Mucosa of rectum (tissue), 2 donors: ENCODE data around the gene PI4KA.

Experiments
- H3K27ac ChIP-seq, 2 donors: one replicate each; pipeline ENCODE4 v1.7.0; 2013; ENCODE audit warnings: inconsistent platforms in 2 of 2, low read depth in 2 of 2, low read length in 2 of 2
- H3K27me3 ChIP-seq, 2 donors: one replicate each; pipeline ENCODE4 v1.7.0; 2013; ENCODE audit warnings: low read length in 2 of 2; ENCODE audit not compliant: control insufficient read depth in 2 of 2, insufficient read depth in 2 of 2
- H3K36me3 ChIP-seq, 2 donors: one replicate each; pipeline ENCODE4 v1.7.0; 2013; ENCODE audit warnings: low read length in 2 of 2; ENCODE audit not compliant: control insufficient read depth in 2 of 2, insufficient read depth in 2 of 2
- H3K4me1 ChIP-seq, 2 donors: one replicate each; pipeline ENCODE4 v1.7.0; 2013; ENCODE audit warnings: low read length in 2 of 2, mild to moderate bottlenecking in 1 of 2; ENCODE audit not compliant: control insufficient read depth in 2 of 2, insufficient read depth in 2 of 2
- H3K4me3 ChIP-seq, 2 donors: one replicate each; pipeline ENCODE4 v1.7.0; 2013; ENCODE audit warnings: low read length in 2 of 2
- H3K9ac ChIP-seq, 2 donors: one replicate each; pipeline ENCODE4 v1.7.0; 2013; ENCODE audit warnings: low read length in 2 of 2, low read depth in 1 of 2, mild to moderate bottlenecking in 1 of 2
- H3K9me3 ChIP-seq, 2 donors: one replicate each; pipeline ENCODE4 v1.7.0; 2013; ENCODE audit warnings: low read length in 2 of 2; ENCODE audit not compliant: control insufficient read depth in 2 of 2
- donor health status: healthy.
- donor health status: Normal muscosa, but diverticular disease.

PI4KA gene

DNA sequence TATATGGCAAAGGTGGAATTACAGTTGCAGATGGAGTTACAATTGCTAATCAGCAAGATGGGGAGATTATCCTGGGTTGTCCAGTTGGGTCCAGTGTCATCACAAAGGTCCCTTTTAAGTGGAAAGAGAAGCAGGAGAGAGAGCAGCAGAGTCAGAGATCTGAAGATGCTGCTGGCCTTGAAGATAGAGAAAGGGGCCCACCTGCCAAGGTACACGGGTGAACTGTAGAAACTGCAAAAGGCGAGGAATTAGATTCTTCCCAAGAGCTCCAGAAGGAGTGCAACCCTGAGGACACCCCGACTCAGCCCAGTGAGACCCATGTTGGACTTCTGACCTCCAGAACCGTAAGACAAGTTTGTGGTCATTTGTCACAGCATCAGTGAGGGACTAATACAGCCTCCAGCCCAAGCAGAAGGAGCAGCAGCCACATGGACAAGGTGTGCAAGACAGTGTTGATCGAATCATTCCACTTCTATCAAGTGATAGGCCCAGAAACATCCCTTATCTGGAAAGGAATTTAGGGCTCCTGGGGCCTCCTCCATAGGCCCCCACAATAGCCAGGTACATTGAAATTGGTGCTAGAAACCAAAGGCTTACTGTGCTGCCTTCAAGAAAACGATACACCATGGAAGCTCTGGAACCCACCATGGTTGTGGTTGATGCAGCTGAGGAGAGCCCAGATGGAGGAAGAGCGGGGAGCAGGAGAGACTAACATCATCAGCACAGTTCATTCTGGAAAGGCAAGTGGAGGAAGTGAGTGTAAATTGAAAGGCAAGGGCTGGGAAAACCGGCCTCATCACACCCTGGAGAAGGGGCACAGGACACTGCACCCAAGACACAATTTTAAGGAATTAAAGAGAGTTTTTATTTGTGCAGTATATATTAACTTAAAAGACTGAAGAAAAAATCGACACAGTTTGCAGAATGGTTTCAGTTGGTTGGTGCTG, 23.5 kb upstream of the PI4KA start:
- H3K27me3 ChIP-seq: no peaks in the 10 kb centered on the region
- peaks cover 19 to 44% of the 10 kb centered on the region in 2 donors for H3K36me3 ChIP-seq
- H3K9ac ChIP-seq: no peak overlapping the region
- H3K4me1 ChIP-seq: peaks cover 7 to 14% of the 10 kb centered on the region in 2 donors
- no peak overlapping the region for H3K4me3 ChIP-seq
- H3K9me3 ChIP-seq: no peaks in the 10 kb centered on the region
- H3K27ac ChIP-seq: no peak overlapping the region

DNA sequence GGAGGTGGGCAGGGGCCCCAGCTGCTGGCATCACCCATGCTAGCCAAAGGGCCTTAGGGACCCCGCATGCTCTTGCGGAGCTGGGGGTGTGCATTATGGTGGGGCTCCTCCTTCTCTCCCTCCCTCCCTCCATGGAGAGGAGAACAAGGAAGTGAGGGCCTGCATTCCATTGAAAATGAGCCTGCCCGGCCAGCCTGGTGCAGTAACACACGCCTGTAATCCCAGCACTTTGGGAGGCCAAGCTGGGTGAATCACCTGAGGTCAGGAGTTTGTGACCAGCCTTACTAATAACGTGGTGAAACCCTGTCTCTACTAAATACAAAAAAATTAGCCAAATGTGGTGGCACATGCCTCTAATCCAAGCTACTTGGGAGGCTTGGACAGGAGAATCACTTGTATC, 22.6 kb upstream of the PI4KA start:
- H3K9ac ChIP-seq: no peak overlapping the region
- no peaks in the 10 kb centered on the region for H3K27me3 ChIP-seq
- no peak overlapping the region for H3K27ac ChIP-seq
- H3K36me3 ChIP-seq: peaks cover 19 to 44% of the 10 kb centered on the region in 2 donors
- no peak overlapping the region for H3K4me3 ChIP-seq
- peaks cover 7 to 14% of the 10 kb centered on the region in 2 donors for H3K4me1 ChIP-seq
- no peaks in the 10 kb centered on the region for H3K9me3 ChIP-seq

DNA sequence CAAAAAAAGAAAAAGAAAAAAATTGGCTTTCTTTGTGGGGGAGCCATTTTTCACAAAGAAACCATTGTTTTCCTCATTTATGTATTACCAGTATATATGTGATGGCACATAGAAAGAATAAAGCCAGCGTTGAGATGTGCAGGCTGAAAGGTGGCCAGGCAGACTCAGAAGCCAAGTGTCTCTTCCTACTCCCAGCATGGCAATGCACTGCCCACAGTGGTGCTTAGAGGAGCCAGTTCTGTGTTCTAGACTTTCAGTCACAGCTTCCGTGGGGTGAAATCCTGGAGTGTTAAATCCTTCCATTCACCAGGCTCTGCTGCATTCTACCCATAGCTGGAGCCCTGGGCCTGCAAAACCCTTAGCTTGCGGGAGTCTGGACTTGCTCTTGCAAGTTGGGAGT, 19.1 kb upstream of the PI4KA start:
- no peaks in the 10 kb centered on the region for H3K4me1 ChIP-seq
- H3K27me3 ChIP-seq: no peaks in the 10 kb centered on the region
- no peak overlapping the region for H3K27ac ChIP-seq
- no peaks in the 10 kb centered on the region for H3K9me3 ChIP-seq
- H3K36me3 ChIP-seq: peaks cover 14 to 31% of the 10 kb centered on the region in 2 donors
- no peak overlapping the region for H3K4me3 ChIP-seq
- no peak overlapping the region for H3K9ac ChIP-seq

DNA sequence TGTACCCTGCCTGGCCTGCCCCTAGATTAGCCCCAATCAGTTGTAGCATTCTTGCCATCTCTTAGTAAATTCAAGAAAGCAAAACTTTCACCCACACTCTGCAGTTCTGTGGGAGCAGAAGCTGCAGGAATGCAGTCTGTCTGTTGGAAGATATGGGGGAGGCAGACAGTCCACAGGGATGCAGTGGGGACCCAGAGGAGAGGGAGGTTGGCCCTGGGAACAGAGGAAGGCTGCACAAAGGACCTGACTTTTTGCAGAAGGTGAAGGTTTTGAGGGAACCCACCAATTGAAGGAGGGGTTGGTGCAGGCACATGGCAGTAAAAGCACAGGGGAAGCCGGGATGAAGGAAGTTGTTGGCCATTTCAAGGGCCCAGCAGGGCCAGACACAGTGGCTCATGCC, 16.7 kb upstream of the PI4KA start:
- peaks cover 15 to 18% of the 10 kb centered on the region in 2 donors for H3K36me3 ChIP-seq
- no peaks in the 10 kb centered on the region for H3K9me3 ChIP-seq
- no peaks in the 10 kb centered on the region for H3K27me3 ChIP-seq
- no peak overlapping the region for H3K27ac ChIP-seq
- H3K9ac ChIP-seq: no peak overlapping the region
- no peak overlapping the region for H3K4me3 ChIP-seq
- no peaks in the 10 kb centered on the region for H3K4me1 ChIP-seq

DNA sequence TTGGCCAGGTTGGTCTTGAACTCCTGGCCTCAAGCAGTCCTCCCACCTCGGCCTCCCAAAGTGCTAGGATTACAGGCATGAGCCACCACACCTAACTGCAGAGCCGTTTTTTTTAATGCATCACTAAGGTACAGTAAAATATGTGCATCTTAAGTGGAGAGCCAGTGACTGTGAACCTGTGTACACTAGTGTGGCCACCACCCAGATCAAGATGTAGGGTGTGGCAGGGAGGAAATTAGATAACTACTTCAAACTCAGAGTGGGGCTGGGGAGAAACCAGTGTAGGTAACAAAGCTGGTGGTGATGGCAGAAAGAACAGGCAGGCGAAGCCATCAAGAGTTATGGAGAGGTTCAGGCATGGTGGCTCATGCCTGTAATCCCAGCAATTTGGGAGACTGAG, 14.6 kb upstream of the PI4KA start:
- H3K9ac ChIP-seq: no peak overlapping the region
- H3K4me1 ChIP-seq: peaks cover 2% of the 10 kb centered on the region in 2 donors
- H3K36me3 ChIP-seq: peaks cover 17 to 20% of the 10 kb centered on the region in 2 donors
- H3K4me3 ChIP-seq: no peak overlapping the region
- no peaks in the 10 kb centered on the region for H3K27me3 ChIP-seq
- no peak overlapping the region for H3K27ac ChIP-seq
- no peaks in the 10 kb centered on the region for H3K9me3 ChIP-seq

DNA sequence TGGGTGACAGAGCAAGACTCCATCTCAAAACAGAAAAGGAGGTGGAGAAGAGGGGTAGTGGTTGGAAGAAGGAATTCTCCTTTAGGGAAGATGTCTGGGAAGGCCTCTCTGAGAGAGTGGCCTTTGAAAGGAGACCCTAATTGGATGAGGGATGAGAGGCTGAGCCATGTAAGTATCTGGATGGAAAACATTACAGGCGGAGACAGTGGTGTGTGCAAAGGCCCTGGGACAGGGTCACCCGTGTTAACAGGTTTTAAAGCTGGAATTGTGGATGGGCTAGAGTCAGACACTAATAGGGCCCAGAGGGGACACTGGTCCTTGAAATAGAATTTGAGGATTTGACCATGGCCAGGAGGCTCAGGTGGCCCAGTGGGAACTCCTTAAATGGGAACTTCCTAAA, 10.6 kb upstream of the PI4KA start:
- Histone ChIP-seq H3K36me3 (peaks cover 11 to 15% of the 10 kb centered on the region in 2 donors), H3K9me3 (no peaks in the 10 kb centered on the region), H3K4me3 (no peak overlapping the region), H3K4me1 (peaks cover 24 to 26% of the 10 kb centered on the region in 2 donors), H3K9ac (no peak overlapping the region), H3K27ac (no peak overlapping the region), H3K27me3 (no peaks in the 10 kb centered on the region)

DNA sequence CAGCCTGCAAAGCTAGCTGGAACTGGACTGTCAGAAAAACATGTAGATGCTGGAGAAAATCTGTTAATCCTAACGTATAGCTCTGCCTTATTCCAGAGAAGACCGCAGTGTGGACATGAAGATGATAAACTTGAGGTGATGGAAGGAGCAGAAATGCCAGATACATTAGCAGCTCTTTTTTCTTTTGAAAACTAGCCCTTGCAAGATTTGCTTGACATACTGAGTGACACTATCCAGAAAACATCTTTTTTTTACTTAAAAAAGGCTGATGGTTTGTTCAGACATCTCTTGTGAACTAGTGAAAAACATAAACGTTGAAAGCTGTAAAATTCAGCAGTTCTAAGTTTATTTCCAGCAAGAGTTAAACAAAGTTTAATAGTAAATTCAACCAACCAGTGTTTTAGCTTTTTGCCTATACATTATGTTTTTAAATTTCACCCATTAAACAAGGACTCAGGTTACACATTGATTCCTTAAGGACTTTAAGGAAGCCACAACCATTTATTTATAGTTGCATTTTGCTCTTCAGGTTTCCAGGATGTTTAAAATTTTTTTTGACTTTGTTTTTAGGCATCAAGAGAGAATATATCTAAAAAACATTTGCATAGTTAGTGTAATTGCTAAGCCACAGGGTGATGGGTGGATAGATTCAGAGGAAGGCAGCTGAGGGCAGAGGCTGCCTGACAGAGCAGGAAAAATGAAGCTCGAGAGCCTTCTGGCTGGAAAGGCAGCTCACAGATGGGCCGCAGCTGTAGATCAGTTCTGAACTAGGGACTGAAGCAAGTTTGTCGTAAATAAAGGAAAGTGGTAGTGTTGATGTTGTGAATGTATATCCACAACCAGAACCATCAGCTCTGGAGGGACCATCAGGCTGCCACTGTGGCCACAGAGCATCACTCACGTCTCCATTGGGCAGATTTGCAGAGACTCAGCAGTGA, 9.7 kb upstream of the PI4KA start:
- H3K4me3 ChIP-seq: no peak overlapping the region
- H3K9me3 ChIP-seq: no peaks in the 10 kb centered on the region
- H3K4me1 ChIP-seq: peaks cover 24 to 26% of the 10 kb centered on the region in 2 donors
- H3K9ac ChIP-seq: peak overlapping the region in 1 of 2 donors; percentile 25
- H3K27me3 ChIP-seq: no peaks in the 10 kb centered on the region
- peak overlapping the region; percentile 89 to 90 for H3K27ac ChIP-seq
- peaks cover 12 to 16% of the 10 kb centered on the region in 2 donors for H3K36me3 ChIP-seq

DNA sequence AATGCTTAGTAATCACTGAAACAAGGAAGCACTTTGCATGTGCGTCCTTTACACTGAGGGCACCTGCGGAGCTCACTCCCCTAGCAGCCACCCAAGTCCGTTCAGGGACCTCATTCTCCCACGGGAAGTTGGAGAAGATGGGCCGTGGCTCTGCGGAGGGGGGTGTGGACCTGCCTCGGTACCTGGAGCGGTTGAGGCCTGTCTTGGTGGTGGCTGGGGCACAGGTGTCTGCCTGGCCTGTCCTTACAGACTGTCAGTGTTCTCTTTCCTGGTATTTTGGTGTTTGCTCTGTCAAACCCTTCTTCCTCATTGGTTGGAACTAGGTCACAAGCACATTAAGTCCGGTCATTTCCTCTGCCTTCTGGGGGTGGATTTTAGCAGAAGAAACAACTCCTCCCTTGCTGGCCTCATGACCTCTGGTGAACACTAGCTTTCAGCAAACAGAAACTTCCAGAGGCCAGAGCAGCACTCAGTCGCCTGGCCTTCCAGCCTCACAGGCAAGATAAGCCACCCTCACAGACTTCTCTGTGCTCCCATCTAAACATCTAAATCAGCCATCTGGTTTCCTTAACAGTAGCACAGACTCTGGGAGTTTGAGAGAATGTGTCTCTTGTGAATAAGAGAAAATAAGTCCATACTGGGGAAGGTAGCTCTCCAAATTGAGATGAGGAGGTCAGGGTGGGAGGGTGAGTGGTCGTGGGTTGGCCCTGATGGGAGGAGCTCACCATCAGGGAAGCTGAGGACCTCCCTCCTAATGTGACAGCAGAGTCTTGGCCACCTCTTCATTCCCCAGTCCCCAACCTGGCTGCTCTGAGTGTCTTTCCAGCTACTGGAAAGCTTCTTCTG, 8.8 kb upstream of the PI4KA start:
- H3K36me3 ChIP-seq: peaks cover 12 to 16% of the 10 kb centered on the region in 2 donors
- H3K9ac ChIP-seq: peak overlapping the region; percentile 52 to 61
- no peaks in the 10 kb centered on the region for H3K9me3 ChIP-seq
- H3K27me3 ChIP-seq: no peaks in the 10 kb centered on the region
- peak overlapping the region; percentile 89 to 90 for H3K27ac ChIP-seq
- peak overlapping the region; percentile 38 to 49 for H3K4me3 ChIP-seq
- H3K4me1 ChIP-seq: peaks cover 24 to 26% of the 10 kb centered on the region in 2 donors

DNA sequence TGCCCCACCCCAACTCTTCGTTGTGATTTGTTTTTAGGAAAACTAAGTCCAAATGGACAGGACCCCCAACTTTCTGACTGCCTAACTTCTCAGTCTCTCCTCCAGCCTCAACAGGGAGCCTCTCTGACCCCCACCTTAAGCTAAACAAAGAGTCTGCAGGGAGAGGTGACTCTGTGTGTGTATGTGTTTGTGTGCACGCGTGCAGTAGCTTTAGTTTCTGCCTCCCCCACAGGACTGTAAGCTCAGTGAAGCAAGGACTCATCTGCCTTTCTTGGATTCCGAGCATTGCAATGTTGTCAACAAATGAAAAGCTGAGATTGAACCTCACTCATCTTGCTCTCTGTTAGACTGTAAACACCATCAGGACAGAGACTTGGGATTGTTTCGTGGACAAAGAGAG, 8.1 kb upstream of the PI4KA start:
- Histone ChIP-seq H3K4me1 (peaks cover 24 to 26% of the 10 kb centered on the region in 2 donors), H3K9me3 (no peaks in the 10 kb centered on the region), H3K9ac (peak overlapping the region; percentile 52 to 61), H3K4me3 (peak overlapping the region; percentile 38 to 49), H3K27me3 (no peaks in the 10 kb centered on the region), H3K36me3 (peaks cover 12 to 16% of the 10 kb centered on the region in 2 donors), H3K27ac (peak overlapping the region; percentile 89 to 90)
